CD14-positive monocyte (primary cell): Measurements from ENCODE around the gene ABHD5. TPM values are rescaled to one million over a fixed set of nuclear protein-coding genes. Genes with fewer than 3 reads are reported as not detected.
A peak's percentile ranks its signal among the peaks of the same experiment; 100 is the strongest.

ENCODE experiments used
- DNase-seq, 3 donors: peaks; one replicate each; pipeline ENCODE4 v3.0.0-alpha.2; 2011 to 2022
- H2AFZ ChIP-seq: 2 replicates; pipeline ENCODE4 v1.6.0; 2012; ENCODE audit warnings: mild to moderate bottlenecking, low read depth, low read length, inconsistent platforms; ENCODE audit not compliant: insufficient read depth, poor library complexity, severe bottlenecking
- H3K27ac ChIP-seq, 2 donors: 1 replicate in 1 of 2; 2 replicates in 1 of 2; pipeline ENCODE4 v1.5.1; 2012 to 2013; ENCODE audit warnings: low read length in 2 of 2, control low read depth in 1 of 2, inconsistent platforms in 1 of 2, low read depth in 1 of 2, mild to moderate bottlenecking in 1 of 2
- H3K27me3 ChIP-seq, 2 donors: one replicate each; pipeline versions ENCODE4 v1.6.0 to v1.6.1; 2011 to 2013; ENCODE audit warnings: low read length in 2 of 2; ENCODE audit not compliant: control insufficient read depth in 2 of 2, insufficient read depth in 2 of 2
- H3K36me3 ChIP-seq, 2 donors: replicated peaks in 1 of 2; 1 replicate in 1 of 2; 2 replicates in 1 of 2; pipeline versions ENCODE4 v1.5.1 to v1.6.1; 2012 to 2013; ENCODE audit warnings: low read length in 2 of 2, control low read depth in 1 of 2, inconsistent platforms in 1 of 2, mild to moderate bottlenecking in 1 of 2; ENCODE audit not compliant: insufficient read depth in 2 of 2, control insufficient read depth in 1 of 2
- H3K4me1 ChIP-seq, 2 donors: 1 replicate in 1 of 2; 2 replicates in 1 of 2; pipeline versions ENCODE4 v1.5.1 to v1.6.1; 2012 to 2013; ENCODE audit warnings: low read length in 2 of 2, control low read depth in 1 of 2, inconsistent platforms in 1 of 2, mild to moderate bottlenecking in 1 of 2, moderate library complexity in 1 of 2; ENCODE audit not compliant: insufficient read depth in 2 of 2, control insufficient read depth in 1 of 2
- H3K4me2 ChIP-seq: replicated peaks from 2 replicates; pipeline ENCODE3; 2012; ENCODE audit warnings: low read length, moderate library complexity, mild to moderate bottlenecking; ENCODE audit not compliant: poor library complexity, severe bottlenecking; ENCODE audit errors: extremely low read depth
- H3K4me3 ChIP-seq, 3 experiments: fragments of 200-600 bp in 1 of 3; sonication (generic) in 1 of 3; replicated peaks in 1 of 3; 1 replicate in 2 of 3; 2 replicates in 1 of 3; pipeline ENCODE4 v1.5.1; 2011 to 2013; ENCODE audit warnings: low read length in 3 of 3, mild to moderate bottlenecking in 3 of 3, control low read depth in 2 of 3, low read depth in 2 of 3, inconsistent platforms in 1 of 3, moderate library complexity in 1 of 3
- H3K79me2 ChIP-seq: 2 replicates; pipeline ENCODE4 v1.6.0; 2012; ENCODE audit warnings: mild to moderate bottlenecking, control low read depth, inconsistent platforms, low read length, moderate library complexity; ENCODE audit not compliant: insufficient read depth
- H3K9ac ChIP-seq: 2 replicates; pipeline ENCODE4 v1.6.0; 2017; ENCODE audit warnings: low read length, mild to moderate bottlenecking; ENCODE audit not compliant: insufficient read depth, poor library complexity, severe bottlenecking
- H3K9me3 ChIP-seq, 2 donors: replicated peaks in 1 of 2; 1 replicate in 1 of 2; 2 replicates in 1 of 2; pipeline versions ENCODE4 v1.5.1 to v1.6.1; 2012 to 2013; ENCODE audit warnings: low read length in 2 of 2, control low read depth in 1 of 2; ENCODE audit not compliant: control insufficient read depth in 1 of 2, insufficient read depth in 1 of 2
- H4K20me1 ChIP-seq: 2 replicates; pipeline ENCODE4 v1.6.0; 2012; ENCODE audit warnings: mild to moderate bottlenecking, low read length, control low read depth, moderate library complexity; ENCODE audit not compliant: insufficient read depth
- H3K27ac Mint-ChIP-seq, 7 donors: one replicate each; pipeline ENCODE4 v1.8.0; 2020; ENCODE audit warnings: mild to moderate bottlenecking in 7 of 7, mixed read lengths in 7 of 7, moderate library complexity in 6 of 7, inconsistent platforms in 2 of 7
- H3K27me3 Mint-ChIP-seq, 3 donors: one replicate each; pipeline ENCODE4 v1.8.0; 2021 to 2022; ENCODE audit warnings: low read depth in 3 of 3, mild to moderate bottlenecking in 3 of 3, mixed read lengths in 3 of 3, moderate library complexity in 3 of 3, inconsistent platforms in 1 of 3
- H3K36me3 Mint-ChIP-seq, 2 donors: one replicate each; pipeline ENCODE4 v1.8.0; 2020; ENCODE audit warnings: mixed read lengths in 2 of 2, inconsistent platforms in 1 of 2, mild to moderate bottlenecking in 1 of 2
- H3K4me1 Mint-ChIP-seq: one replicate; pipeline ENCODE4 v1.8.0; 2020; ENCODE audit warnings: mild to moderate bottlenecking, mixed read lengths
- H3K4me3 Mint-ChIP-seq, 2 donors: one replicate each; pipeline ENCODE4 v1.8.0; 2020; ENCODE audit warnings: mild to moderate bottlenecking in 2 of 2, mixed read lengths in 2 of 2, moderate library complexity in 1 of 2
- H3K9me3 Mint-ChIP-seq, 7 donors: one replicate each; pipeline ENCODE4 v1.8.0; 2020 to 2022; ENCODE audit warnings: mixed read lengths in 7 of 7, mild to moderate bottlenecking in 6 of 7, moderate library complexity in 6 of 7, inconsistent platforms in 2 of 7
- CTCF ChIP-seq: fragments of 200-600 bp; IDR thresholded peaks from one replicate; pipeline ENCODE4 v1.8.0; 2022; ENCODE audit warnings: antibody characterized with exemption, mild to moderate bottlenecking
- WGBS: methylation state at CpG from one replicate; pipeline ENCODE4 v1.1.5; 2013; ENCODE audit warnings: missing lambda C conversion rate; ENCODE audit not compliant: insufficient coverage; 5-methylcytosine and 5-hydroxymethylcytosine counted together
- intact Hi-C, 2 donors: fragments of 100-400 bp; cut with micrococcal nuclease; formaldehyde crosslinking; loops; one replicate each; pipeline versions ENCODE4 v1.15.0 to v1.15.1; 2023
- polyA plus RNA-seq, 3 donors: library from polyadenylated mRNA; depleted of rRNA in 1 of 3; unstranded in 2 of 3; stranded (reverse) in 1 of 3; fragments of 300-500 nt in 2 of 3; fragments of >200 nt in 1 of 3; fragmentation: Illumina TruSeq in 2 of 3; gene quantifications; 1 replicate in 2 of 3; 2 replicates in 1 of 3; pipeline ENCODE4 v1.2.3, GENCODE V29; 2012 to 2021

The ABHD5 gene
- polyA plus RNA-seq, 3 donors: 32.9 to 40.0 (median 34.5) TPM

DNA sequence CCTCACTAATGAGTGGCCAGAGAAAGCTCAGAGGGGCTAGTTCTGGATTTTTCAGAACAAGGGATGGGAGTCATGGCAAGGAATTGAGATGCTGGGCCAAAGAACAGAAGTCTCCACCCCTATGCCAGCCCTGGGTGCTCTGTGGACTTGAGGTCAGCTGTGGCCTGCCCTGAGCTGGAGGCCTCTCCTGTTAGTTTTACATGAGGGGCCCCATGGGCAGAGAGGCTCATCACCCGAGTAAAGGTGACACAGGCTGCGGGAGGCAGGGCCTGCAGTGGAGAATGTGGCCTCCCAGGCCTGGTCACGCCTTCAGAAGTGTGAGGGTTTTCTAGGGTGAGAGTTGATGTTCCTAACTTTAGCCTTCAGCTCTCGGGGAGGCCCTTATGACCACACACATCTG, 44.9 kb downstream of the ABHD5 start:
- H3K9me3 Mint-ChIP-seq: no peaks in the 10 kb centered on the region
- no peak overlapping the region for H2AFZ ChIP-seq
- intact Hi-C loops: no loop called here

DNA sequence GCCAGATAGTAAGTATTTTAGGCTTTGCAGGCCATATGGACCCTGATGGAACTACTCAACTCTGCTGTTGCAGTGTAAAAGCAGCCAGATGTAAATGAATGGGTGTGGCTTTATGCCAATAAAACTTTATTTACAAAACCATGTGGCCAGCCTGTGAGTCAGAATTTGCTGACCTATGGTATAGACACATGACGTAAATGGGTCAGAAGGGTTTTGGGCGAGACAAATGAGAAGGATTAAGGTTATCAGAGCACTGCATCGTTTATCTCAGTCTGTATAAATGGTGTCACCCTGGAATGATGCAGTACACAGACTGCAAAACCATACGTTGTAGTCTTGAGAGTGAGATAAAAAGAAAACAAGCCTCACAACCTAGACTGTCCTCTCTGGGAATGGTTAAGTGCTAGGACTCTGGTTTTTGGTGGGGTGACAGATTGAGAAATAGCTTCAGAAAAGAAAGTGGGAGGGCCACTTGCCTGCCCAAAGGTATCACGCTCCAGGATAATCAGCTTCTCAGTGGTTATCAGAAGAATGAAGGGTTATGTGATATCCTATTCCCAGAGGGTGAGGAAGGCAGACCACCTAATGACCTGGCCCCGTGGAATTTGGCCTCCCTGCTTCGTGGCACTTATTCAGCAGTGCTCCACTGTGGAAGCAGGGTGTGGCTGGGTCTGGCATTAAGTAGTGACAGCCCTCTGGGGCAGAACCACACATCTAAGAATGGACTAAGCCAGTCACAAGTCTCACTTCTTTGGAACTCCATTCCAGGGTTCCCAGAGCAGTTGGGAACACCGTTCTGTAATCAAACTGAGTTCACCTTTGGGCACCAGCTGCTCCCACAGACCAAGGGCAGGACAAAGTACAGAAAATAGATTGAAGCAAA, 46.1 kb downstream of the ABHD5 start:
- H3K27me3 Mint-ChIP-seq: peaks cover 0 to 3% (median 3%) of the 10 kb centered on the region in 3 donors
- no peaks in the 10 kb centered on the region for H3K9me3 Mint-ChIP-seq
- no peak overlapping the region for H3K4me3 Mint-ChIP-seq
- Histone ChIP-seq H3K36me3 (peaks cover 0 to 34% of the 10 kb centered on the region in 2 donors), H3K9ac (no peak overlapping the region), H3K4me2 (no peak overlapping the region), H2AFZ (no peak overlapping the region), H3K27me3 (no peaks in the 10 kb centered on the region), H3K4me1 (no peaks in the 10 kb centered on the region), H4K20me1 (no peaks in the 10 kb centered on the region), H3K4me3 (no peak overlapping the region), H3K27ac (no peak overlapping the region), H3K9me3 (no peaks in the 10 kb centered on the region), H3K79me2 (no peaks in the 10 kb centered on the region)
- TF ChIP-seq CTCF: no peak
- peak overlapping the region in 1 of 7 donors; percentile 48 for H3K27ac Mint-ChIP-seq
- H3K4me1 Mint-ChIP-seq: no peaks in the 10 kb centered on the region
- H3K36me3 Mint-ChIP-seq: peaks cover 22 to 31% of the 10 kb centered on the region in 2 donors
- DNase-seq: no peak
- 91% methylated on average over 6 of the region's 8 CpGs for WGBS
- intact Hi-C loops: no loop called here

More for the DNA sequence above, 44.9 kb downstream of the ABHD5 start:
- H3K27ac ChIP-seq: no peak overlapping the region
- peaks cover 0 to 43% of the 10 kb centered on the region in 2 donors for H3K36me3 ChIP-seq
- DNase-seq: no peak
- no peaks in the 10 kb centered on the region for H4K20me1 ChIP-seq
- TF ChIP-seq CTCF: no peak
- no peak overlapping the region for H3K4me3 Mint-ChIP-seq
- H3K4me1 Mint-ChIP-seq: no peaks in the 10 kb centered on the region
- 95% methylated on average over 2 of the region's 4 CpGs for WGBS
- no peak overlapping the region for H3K9ac ChIP-seq
- peaks cover 32 to 36% of the 10 kb centered on the region in 2 donors for H3K36me3 Mint-ChIP-seq
- H3K4me1 ChIP-seq: no peaks in the 10 kb centered on the region
- H3K79me2 ChIP-seq: no peaks in the 10 kb centered on the region
- no peaks in the 10 kb centered on the region for H3K27me3 ChIP-seq
- H3K9me3 ChIP-seq: no peaks in the 10 kb centered on the region
- H3K27ac Mint-ChIP-seq: no peak overlapping the region
- no peak overlapping the region for H3K4me2 ChIP-seq
- H3K4me3 ChIP-seq: no peak overlapping the region
- peaks cover 0 to 1% (median 0%) of the 10 kb centered on the region in 3 donors for H3K27me3 Mint-ChIP-seq
